ENCODE measurements around the gene SPACA4. TPM values are rescaled to one million over a fixed set of nuclear protein-coding genes. Genes with fewer than 3 reads are reported as not detected.
A peak's percentile ranks its signal among the peaks of the same experiment; 100 is the strongest.

Gene SPACA4
- total and polyA plus RNA-seq, 9 of the 15 experiments (the other 6 are each of a cell fraction or from before 2014, with no cell fraction given), result not detected

DNA sequence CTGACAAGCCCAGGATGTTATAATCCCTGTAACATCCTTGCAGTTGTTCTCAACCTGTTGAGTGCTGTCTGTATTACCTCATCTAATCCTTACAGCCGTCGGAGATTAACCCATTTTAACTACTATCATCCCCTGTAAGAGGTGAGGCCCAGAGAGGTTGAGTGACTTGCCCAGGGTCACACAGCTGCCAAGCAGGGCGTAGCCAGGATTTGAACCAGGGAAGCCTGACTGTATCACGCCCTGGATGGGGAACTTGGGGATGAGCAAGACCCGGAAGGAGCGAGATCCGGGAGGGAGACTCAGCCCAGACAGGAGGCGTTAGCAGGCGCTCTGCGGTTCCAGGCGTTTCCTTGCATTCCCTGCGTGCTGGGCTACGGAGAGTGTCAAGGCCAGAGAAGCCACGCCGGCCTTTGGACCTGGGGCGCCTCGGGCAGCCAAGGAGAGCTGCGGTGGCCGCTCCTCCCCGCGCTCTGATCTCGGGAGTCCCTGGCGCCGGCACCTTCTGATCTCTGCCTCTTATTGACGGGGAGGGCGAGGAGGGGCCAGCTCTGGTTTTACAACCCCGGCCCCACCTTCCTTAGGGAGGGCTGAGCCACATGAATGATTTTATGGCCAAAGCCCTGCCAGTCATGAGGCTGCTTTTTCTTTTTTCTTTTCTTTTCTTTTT is 48.4 kb upstream of the SPACA4 start (continued):
- TF ChIP-seq NFE2L1 (tag; IDR thresholded peaks at IDR 0.05; ENCODE audit: borderline replicate concordance, low read depth) (no peak), RBFOX2 (IDR thresholded peaks at IDR 0.05; ENCODE audit: low read depth, low read length) (peak; percentile 37), SIRT6 (IDR thresholded peaks at IDR 0.05; ENCODE audit: low read depth, low read length) (no peak), NR2C1 (IDR thresholded peaks at IDR 0.05) (no peak), NR2C1 (tag; IDR thresholded peaks at IDR 0.05) (no peak), TRIM24 (IDR thresholded peaks at IDR 0.05) (0 out of 4 replicates have a peak, but pooled peaks of 1 of the 2 experiments have one; percentile 12), ATF7 (IDR thresholded peaks at IDR 0.05) (0 out of 2 replicates have a peak, but pooled peaks have one; percentile 12), SAFB2 (IDR thresholded peaks at IDR 0.05; ENCODE audit: borderline replicate concordance, low read depth, low read length, severe bottlenecking) (no peak), ELF1 (tag; IDR thresholded peaks at IDR 0.05) (peak; percentile 38; the same call in 1 of the 2 replicates), POLR2G (IDR thresholded peaks at IDR 0.05; ENCODE audit: low read depth, low read length) (peak; percentile 55; the same call in 1 of the 2 replicates), SIN3A (IDR thresholded peaks at IDR 0.05; ENCODE audit: borderline replicate concordance in 2 of 2, control insufficient read depth in 1 of 2, low read depth in 2 of 2, low read length in 2 of 2) (no peak), MEIS2 (IDR thresholded peaks at IDR 0.05; ENCODE audit: partially characterized antibody) (no peak), ZNF277 (CRISPR knock-in tag; IDR thresholded peaks at IDR 0.05; ENCODE audit: borderline replicate concordance) (no peak)
- TF ChIP-seq, protein P1, sequence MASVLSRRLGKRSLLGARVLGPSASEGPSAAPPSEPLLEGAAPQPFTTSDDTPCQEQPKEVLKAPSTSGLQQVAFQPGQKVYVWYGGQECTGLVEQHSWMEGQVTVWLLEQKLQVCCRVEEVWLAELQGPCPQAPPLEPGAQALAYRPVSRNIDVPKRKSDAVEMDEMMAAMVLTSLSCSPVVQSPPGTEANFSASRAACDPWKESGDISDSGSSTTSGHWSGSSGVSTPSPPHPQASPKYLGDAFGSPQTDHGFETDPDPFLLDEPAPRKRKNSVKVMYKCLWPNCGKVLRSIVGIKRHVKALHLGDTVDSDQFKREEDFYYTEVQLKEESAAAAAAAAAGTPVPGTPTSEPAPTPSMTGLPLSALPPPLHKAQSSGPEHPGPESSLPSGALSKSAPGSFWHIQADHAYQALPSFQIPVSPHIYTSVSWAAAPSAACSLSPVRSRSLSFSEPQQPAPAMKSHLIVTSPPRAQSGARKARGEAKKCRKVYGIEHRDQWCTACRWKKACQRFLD (CRISPR knock-in tag; IDR thresholded peaks at IDR 0.05), result no peak
- TF ChIP-seq, protein P2, sequence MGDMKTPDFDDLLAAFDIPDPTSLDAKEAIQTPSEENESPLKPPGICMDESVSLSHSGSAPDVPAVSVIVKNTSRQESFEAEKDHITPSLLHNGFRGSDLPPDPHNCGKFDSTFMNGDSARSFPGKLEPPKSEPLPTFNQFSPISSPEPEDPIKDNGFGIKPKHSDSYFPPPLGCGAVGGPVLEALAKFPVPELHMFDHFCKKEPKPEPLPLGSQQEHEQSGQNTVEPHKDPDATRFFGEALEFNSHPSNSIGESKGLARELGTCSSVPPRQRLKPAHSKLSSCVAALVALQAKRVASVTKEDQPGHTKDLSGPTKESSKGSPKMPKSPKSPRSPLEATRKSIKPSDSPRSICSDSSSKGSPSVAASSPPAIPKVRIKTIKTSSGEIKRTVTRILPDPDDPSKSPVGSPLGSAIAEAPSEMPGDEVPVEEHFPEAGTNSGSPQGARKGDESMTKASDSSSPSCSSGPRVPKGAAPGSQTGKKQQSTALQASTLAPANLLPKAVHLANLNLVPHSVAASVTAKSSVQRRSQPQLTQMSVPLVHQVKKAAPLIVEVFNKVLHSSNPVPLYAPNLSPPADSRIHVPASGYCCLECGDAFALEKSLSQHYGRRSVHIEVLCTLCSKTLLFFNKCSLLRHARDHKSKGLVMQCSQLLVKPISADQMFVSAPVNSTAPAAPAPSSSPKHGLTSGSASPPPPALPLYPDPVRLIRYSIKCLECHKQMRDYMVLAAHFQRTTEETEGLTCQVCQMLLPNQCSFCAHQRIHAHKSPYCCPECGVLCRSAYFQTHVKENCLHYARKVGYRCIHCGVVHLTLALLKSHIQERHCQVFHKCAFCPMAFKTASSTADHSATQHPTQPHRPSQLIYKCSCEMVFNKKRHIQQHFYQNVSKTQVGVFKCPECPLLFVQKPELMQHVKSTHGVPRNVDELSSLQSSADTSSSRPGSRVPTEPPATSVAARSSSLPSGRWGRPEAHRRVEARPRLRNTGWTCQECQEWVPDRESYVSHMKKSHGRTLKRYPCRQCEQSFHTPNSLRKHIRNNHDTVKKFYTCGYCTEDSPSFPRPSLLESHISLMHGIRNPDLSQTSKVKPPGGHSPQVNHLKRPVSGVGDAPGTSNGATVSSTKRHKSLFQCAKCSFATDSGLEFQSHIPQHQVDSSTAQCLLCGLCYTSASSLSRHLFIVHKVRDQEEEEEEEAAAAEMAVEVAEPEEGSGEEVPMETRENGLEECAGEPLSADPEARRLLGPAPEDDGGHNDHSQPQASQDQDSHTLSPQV (IDR thresholded peaks at IDR 0.05), result no peak
- TF ChIP-seq, protein P3, sequence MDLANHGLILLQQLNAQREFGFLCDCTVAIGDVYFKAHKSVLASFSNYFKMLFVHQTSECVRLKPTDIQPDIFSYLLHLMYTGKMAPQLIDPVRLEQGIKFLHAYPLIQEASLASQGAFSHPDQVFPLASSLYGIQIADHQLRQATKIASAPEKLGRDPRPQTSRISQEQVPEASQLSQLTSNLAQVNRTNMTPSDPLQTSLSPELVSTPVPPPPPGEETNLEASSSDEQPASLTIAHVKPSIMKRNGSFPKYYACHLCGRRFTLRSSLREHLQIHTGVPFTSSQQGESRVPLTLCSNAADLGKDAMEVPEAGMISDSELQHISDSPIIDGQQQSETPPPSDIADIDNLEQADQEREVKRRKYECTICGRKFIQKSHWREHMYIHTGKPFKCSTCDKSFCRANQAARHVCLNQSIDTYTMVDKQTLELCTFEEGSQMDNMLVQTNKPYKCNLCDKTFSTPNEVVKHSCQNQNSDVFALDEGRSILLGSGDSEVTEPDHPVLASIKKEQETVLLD (IDR thresholded peaks at IDR 0.05), result no peak
- TF ChIP-seq, protein P4, sequence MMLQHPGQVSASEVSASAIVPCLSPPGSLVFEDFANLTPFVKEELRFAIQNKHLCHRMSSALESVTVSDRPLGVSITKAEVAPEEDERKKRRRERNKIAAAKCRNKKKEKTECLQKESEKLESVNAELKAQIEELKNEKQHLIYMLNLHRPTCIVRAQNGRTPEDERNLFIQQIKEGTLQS (IDR thresholded peaks at IDR 0.05), result no peak
- TF ChIP-seq, protein P4 (CRISPR knock-in tag; conservative IDR thresholded peaks at IDR 0.05), result no peak
